Erythroblast (primary cell): ENCODE measurements around the gene SUMF1.

ENCODE experiments used
- GATA1 ChIP-seq: IDR thresholded peaks from 2 replicates; pipeline ENCODE4 v1.6.1; 2011; ENCODE audit warnings: low read depth, mild to moderate bottlenecking, control low read depth, low read length, moderate library complexity
- POLR2A ChIP-seq: IDR thresholded peaks from 2 replicates; pipeline ENCODE4 v1.6.1; 2011; ENCODE audit warnings: mild to moderate bottlenecking, low read length

- TF ChIP-seq POLR2A (no peak), GATA1 (no peak)
These were observed 27.1 kb upstream of the SUMF1 start for GRCh38 chr3:4493941-4494894.
